Adrenal gland (tissue), 12 donors: ENCODE measurements around the gene RND3. TPM values are rescaled to one million over a fixed set of nuclear protein-coding genes. Genes with fewer than 3 reads are reported as not detected.
A peak's percentile ranks its signal among the peaks of the same experiment; 100 is the strongest.

ENCODE experiments used
- DNase-seq, 7 donors: peaks; one replicate each; pipeline ENCODE4 v3.0.0-alpha.2; 2019 to 2020
- H3K27ac ChIP-seq, 5 donors: fragments of 200-600 bp; sonication (generic) in 4 of 5; 1 replicate in 3 of 5; 2 replicates in 2 of 5; pipeline versions ENCODE4 v1.5.1 to v1.8.0; 2016 to 2020; ENCODE audit warnings: mild to moderate bottlenecking in 1 of 5
- H3K27me3 ChIP-seq: fragments of 200-600 bp; 2 replicates; pipeline ENCODE4 v1.8.0; 2021
- H3K36me3 ChIP-seq, 2 donors: fragments of 200-600 bp; replicated peaks in 1 of 2; 1 replicate in 1 of 2; 2 replicates in 1 of 2; pipeline versions ENCODE4 v1.5.1 to v1.8.0; 2018 to 2022
- H3K4me1 ChIP-seq, 2 donors: fragments of 200-600 bp; replicated peaks in 1 of 2; 1 replicate in 1 of 2; 2 replicates in 1 of 2; pipeline versions ENCODE4 v1.5.1 to v1.8.0; 2018 to 2021
- H3K4me3 ChIP-seq, 4 donors: fragments of 200-600 bp; sonication (generic) in 3 of 4; one replicate each; pipeline ENCODE4 v1.5.1; 2016 to 2018
- H3K9me3 ChIP-seq, 3 donors: fragments of 200-600 bp; sonication (generic) in 1 of 3; replicated peaks in 1 of 3; 1 replicate in 2 of 3; 2 replicates in 1 of 3; pipeline versions ENCODE4 v1.5.1 to v1.8.0; 2016 to 2021
- POLR2A ChIP-seq, 2 donors: fragments of 450-650 bp; IDR thresholded peaks; one replicate each; pipeline ENCODE4 v1.6.1; 2017; ENCODE audit warnings: antibody characterized with exemption in 2 of 2, mild to moderate bottlenecking in 2 of 2, moderate library complexity in 1 of 2
- WGBS, 4 donors: extraction: QIAGEN DNeasy Blood & Tissue Kit in 2 of 4; methylation state at CpG; one replicate each; pipeline versions ENCODE4 v1.1.5 to v1.1.7; 2013 to 2017; 5-methylcytosine and 5-hydroxymethylcytosine counted together
- intact Hi-C, 2 donors: fragments of 100-400 bp; cut with DNase I; formaldehyde crosslinking; loops; one replicate each; pipeline versions ENCODE4 v1.14.1 to v1.15.0; 2022 to 2023
- polyA plus RNA-seq, 3 donors: library from polyadenylated mRNA; stranded (reverse); fragments of 200-250 nt in 2 of 3; fragments of 350-450 nt in 1 of 3; fragmentation: Illumina TruSeq in 1 of 3; extraction: RNeasy Lipid Tissue Mini Kit (QIAGEN cat#74804) in 1 of 3; gene quantifications; one replicate each; pipeline ENCODE4 v1.2.3, GENCODE V29; 2013 to 2014
- total RNA-seq, 9 donors: library from RNA; depleted of rRNA in 4 of 9; stranded (reverse); fragments of >200 nt in 4 of 9; fragments of 120-200 nt in 1 of 9; fragmentation: NEBNext Ultra II Directional in 1 of 9; extraction: Animal tissue kit (Norgen Biotek cat#: 25700) in 1 of 9; gene quantifications; one replicate each; pipeline versions ENCODE4 v1.1.0 to v1.2.4, GENCODE V29; 2013 to 2023
- TF ChIP-seq, protein P1 (sequence below), 6 experiments: fragments of 450-650 bp in 4 of 6; fragments of 200-600 bp in 2 of 6; sonication (generic) in 1 of 6; IDR thresholded peaks; 1 replicate in 5 of 6; 2 replicates in 1 of 6; pipeline versions ENCODE4 v1.5.1 to v1.8.0; 2016 to 2021; ENCODE audit warnings: antibody characterized with exemption in 6 of 6, mild to moderate bottlenecking in 2 of 6, moderate library complexity in 1 of 6
- donor health status: healthy with polysubstance abuse.
- donor health status: Bipolar disorder and iron deficiency.
- donor health status: DM: yes; HTN: yes; CAD: no.
- donor health status: DM: no; HTN: no; CAD: no.
- donor health status: DM: no; HTN: no; CAD: no.
- donor health status: DM: yes; HTN: yes; CAD: no.

RND3 gene
- total and polyA plus RNA-seq, 12 donors, result 25.3 to 118 (median 52.4) TPM

DNA sequence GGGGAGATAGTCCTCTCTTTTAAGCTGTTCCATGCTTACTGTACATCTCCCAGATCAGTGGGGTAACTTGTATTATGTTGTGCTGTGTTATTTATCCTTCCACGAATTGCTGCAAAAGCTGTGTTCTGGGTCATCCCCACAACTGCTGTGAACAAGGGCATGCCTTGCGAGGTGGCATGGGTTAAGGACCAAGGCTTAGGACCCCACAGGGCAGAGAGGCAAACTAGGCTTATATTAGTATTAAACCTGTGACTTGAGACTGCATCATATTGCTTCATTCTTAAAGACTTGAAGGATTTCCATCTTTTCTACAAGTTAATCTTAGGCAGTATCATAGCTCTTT lies 19.9 kb downstream of the RND3 start:
- Histone ChIP-seq H3K27me3 (no peaks in the 10 kb centered on the region), H3K4me1 (peaks cover 7 to 33% of the 10 kb centered on the region in 2 donors), H3K36me3 (peaks cover 0 to 28% of the 10 kb centered on the region in 2 donors), H3K4me3 (no peak overlapping the region), H3K27ac (peak overlapping the region in 3 of 5 donors; percentile 14 to 77 (median 50)), H3K9me3 (no peaks in the 10 kb centered on the region)
- TF ChIP-seq, protein P1, sequence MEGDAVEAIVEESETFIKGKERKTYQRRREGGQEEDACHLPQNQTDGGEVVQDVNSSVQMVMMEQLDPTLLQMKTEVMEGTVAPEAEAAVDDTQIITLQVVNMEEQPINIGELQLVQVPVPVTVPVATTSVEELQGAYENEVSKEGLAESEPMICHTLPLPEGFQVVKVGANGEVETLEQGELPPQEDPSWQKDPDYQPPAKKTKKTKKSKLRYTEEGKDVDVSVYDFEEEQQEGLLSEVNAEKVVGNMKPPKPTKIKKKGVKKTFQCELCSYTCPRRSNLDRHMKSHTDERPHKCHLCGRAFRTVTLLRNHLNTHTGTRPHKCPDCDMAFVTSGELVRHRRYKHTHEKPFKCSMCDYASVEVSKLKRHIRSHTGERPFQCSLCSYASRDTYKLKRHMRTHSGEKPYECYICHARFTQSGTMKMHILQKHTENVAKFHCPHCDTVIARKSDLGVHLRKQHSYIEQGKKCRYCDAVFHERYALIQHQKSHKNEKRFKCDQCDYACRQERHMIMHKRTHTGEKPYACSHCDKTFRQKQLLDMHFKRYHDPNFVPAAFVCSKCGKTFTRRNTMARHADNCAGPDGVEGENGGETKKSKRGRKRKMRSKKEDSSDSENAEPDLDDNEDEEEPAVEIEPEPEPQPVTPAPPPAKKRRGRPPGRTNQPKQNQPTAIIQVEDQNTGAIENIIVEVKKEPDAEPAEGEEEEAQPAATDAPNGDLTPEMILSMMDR (IDR thresholded peaks at IDR 0.05), result no peak
- no peak for TF ChIP-seq POLR2A (IDR thresholded peaks at IDR 0.05)
- DNase-seq, result no peak
- intact Hi-C loops, result no loop called here
- WGBS, 4 donors, result 69 to 78% (median 72%) methylated on average over 2 of the region's 2 CpGs

- TF ChIP-seq, protein P1 (IDR thresholded peaks at IDR 0.05), result no peak
- no peak for TF ChIP-seq POLR2A (IDR thresholded peaks at IDR 0.05)
- peak overlapping the region in 3 of 5 donors; percentile 14 to 77 (median 50) for H3K27ac ChIP-seq
- H3K36me3 ChIP-seq, result peaks cover 0 to 28% of the 10 kb centered on the region in 2 donors
Observed at GRCh38 chr2:150466741-150467620, 20.5 kb downstream of the RND3 start.

GRCh38 chr2:150465703-150466569 lies 21.5 kb downstream of the RND3 start:
- 85 to 96% (median 95%) methylated on average over 4 of the region's 4 CpGs for WGBS, 4 donors
- no peak for TF ChIP-seq POLR2A (IDR thresholded peaks at IDR 0.05)
- TF ChIP-seq, protein P1 (IDR thresholded peaks at IDR 0.05), result no peak
- intact Hi-C loops, result no loop called here
- H3K9me3 ChIP-seq, result no peaks in the 10 kb centered on the region
- H3K4me1 ChIP-seq, result peaks cover 7 to 21% of the 10 kb centered on the region in 2 donors
- no peak overlapping the region for H3K4me3 ChIP-seq
- peak overlapping the region in 3 of 5 donors; percentile 14 to 50 (median 27) for H3K27ac ChIP-seq
- H3K27me3 ChIP-seq, result no peaks in the 10 kb centered on the region
- H3K36me3 ChIP-seq, result peaks cover 0 to 20% of the 10 kb centered on the region in 2 donors
- DNase-seq, result no peak

More at GRCh38 chr2:150466741-150467620, 20.5 kb downstream of the RND3 start:
- Histone ChIP-seq H3K4me3 (no peak overlapping the region), H3K27me3 (no peaks in the 10 kb centered on the region), H3K9me3 (no peaks in the 10 kb centered on the region), H3K4me1 (peaks cover 7 to 28% of the 10 kb centered on the region in 2 donors)
- intact Hi-C loops, result no loop called here
- no peak for DNase-seq
- 12 to 21% (median 18%) methylated on average over 5 of the region's 5 CpGs for WGBS, 4 donors

DNA sequence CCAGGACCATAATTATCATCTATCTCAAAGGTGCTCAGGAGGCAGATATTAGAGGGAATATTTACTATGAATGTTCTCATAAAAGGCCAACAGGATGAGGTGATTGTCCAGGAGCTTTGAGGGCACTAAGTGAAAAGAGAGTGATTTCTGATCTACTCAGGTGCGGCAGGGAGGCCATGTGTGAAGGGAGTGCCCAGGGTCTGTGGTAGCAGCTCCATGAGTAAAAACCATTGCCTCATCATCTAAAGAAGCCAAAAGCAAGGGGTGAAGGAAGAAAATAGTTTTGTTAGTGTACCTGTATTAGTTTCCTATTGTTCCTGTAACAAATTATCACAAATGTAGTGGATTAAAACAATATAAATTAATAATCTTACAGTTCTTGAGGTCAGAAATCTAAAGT lies 22.5 kb downstream of the RND3 start:
- no peak for DNase-seq

More for the DNA sequence above, 22.5 kb downstream of the RND3 start:
- Histone ChIP-seq H3K36me3 (peaks cover 0 to 10% of the 10 kb centered on the region in 2 donors), H3K27ac (peak overlapping the region in 1 of 5 donors; percentile 23), H3K4me1 (peaks cover 7 to 18% of the 10 kb centered on the region in 2 donors), H3K9me3 (no peaks in the 10 kb centered on the region), H3K27me3 (no peaks in the 10 kb centered on the region), H3K4me3 (no peak overlapping the region)
- intact Hi-C loops, result no loop called here
- TF ChIP-seq, protein P1 (IDR thresholded peaks at IDR 0.05), result no peak
- TF ChIP-seq POLR2A (IDR thresholded peaks at IDR 0.05), result no peak
- 97 to 100% (median 99%) methylated on average over 1 of the region's 1 CpG for WGBS, 4 donors
